Loucy (cell line): ENCODE measurements around the gene TOR1AIP1.

Experiments
- H2AFZ ChIP-seq: fragments of 200-600 bp; sonication (generic); 2 replicates; pipeline ENCODE4 v1.6.0; 2016; ENCODE audit warnings: antibody characterized with exemption, mild to moderate bottlenecking, low read length, moderate library complexity
- H3F3A ChIP-seq: fragments of 200-600 bp; 2 replicates; pipeline ENCODE4 v1.6.0; 2016; ENCODE audit warnings: antibody characterized with exemption, low read depth, mild to moderate bottlenecking
- H3K27me3 ChIP-seq: fragments of 200-600 bp; sonication (generic); 2 replicates; pipeline ENCODE4 v1.6.1; 2014; ENCODE audit warnings: low read length, mild to moderate bottlenecking; ENCODE audit not compliant: insufficient read depth, poor library complexity, severe bottlenecking
- H3K36me3 ChIP-seq: fragments of 200-600 bp; sonication (generic); 2 replicates; pipeline ENCODE4 v1.6.1; 2016; ENCODE audit warnings: low read length; ENCODE audit not compliant: insufficient read depth
- H3K4me1 ChIP-seq: fragments of 200-600 bp; sonication (generic); 2 replicates; pipeline ENCODE4 v1.5.1; 2014; ENCODE audit warnings: low read length, mild to moderate bottlenecking; ENCODE audit not compliant: insufficient read depth, poor library complexity, severe bottlenecking
- H3K4me2 ChIP-seq: fragments of 200-600 bp; sonication (generic); 2 replicates; pipeline ENCODE4 v1.6.0; 2014; ENCODE audit warnings: antibody characterized with exemption, low read length, low read depth, mild to moderate bottlenecking; ENCODE audit not compliant: poor library complexity, severe bottlenecking
- H3K4me3 ChIP-seq: fragments of 200-600 bp; sonication (generic); 2 replicates; pipeline ENCODE4 v1.5.1; 2014; ENCODE audit warnings: low read length, mild to moderate bottlenecking, mixed read lengths; ENCODE audit not compliant: poor library complexity, severe bottlenecking
- H3K79me2 ChIP-seq: fragments of 200-600 bp; sonication (generic); 2 replicates; pipeline ENCODE4 v1.6.1; 2014; ENCODE audit warnings: low read length; ENCODE audit not compliant: insufficient read depth
- H3K9ac ChIP-seq: fragments of 200-600 bp; sonication (generic); 2 replicates; pipeline ENCODE4 v1.6.0; 2014; ENCODE audit warnings: mild to moderate bottlenecking, low read depth, low read length, moderate library complexity; ENCODE audit not compliant: poor library complexity, severe bottlenecking
- H3K9me2 ChIP-seq: fragments of 200-600 bp; sonication (generic); replicated peaks from 2 replicates; pipeline ENCODE4 v1.6.1; 2016; ENCODE audit warnings: low read depth, low read length, mixed read lengths
- H3K9me3 ChIP-seq: fragments of 200-600 bp; sonication (generic); 2 replicates; pipeline ENCODE4 v1.6.1; 2014; ENCODE audit warnings: mild to moderate bottlenecking, antibody characterized with exemption, low read length, low read depth; ENCODE audit not compliant: insufficient read depth
- H4K20me1 ChIP-seq: fragments of 200-600 bp; sonication (generic); 2 replicates; pipeline ENCODE4 v1.6.0; 2014; ENCODE audit warnings: antibody characterized with exemption, low read length, mild to moderate bottlenecking; ENCODE audit not compliant: insufficient read depth, poor library complexity, severe bottlenecking
- EZH2phosphoT487 ChIP-seq: fragments of 200-600 bp; IDR thresholded peaks from 2 replicates; pipeline ENCODE4 v1.6.1; 2018; ENCODE audit warnings: antibody characterized with exemption, mild to moderate bottlenecking, moderate library complexity, borderline replicate concordance
- TF ChIP-seq, protein P1 (sequence below): fragments of 200-600 bp; sonication (generic); conservative IDR thresholded peaks from 2 replicates; pipeline ENCODE4 v1.5.1; 2014; ENCODE audit warnings: mild to moderate bottlenecking, antibody characterized with exemption, low read length

TOR1AIP1 gene

DNA sequence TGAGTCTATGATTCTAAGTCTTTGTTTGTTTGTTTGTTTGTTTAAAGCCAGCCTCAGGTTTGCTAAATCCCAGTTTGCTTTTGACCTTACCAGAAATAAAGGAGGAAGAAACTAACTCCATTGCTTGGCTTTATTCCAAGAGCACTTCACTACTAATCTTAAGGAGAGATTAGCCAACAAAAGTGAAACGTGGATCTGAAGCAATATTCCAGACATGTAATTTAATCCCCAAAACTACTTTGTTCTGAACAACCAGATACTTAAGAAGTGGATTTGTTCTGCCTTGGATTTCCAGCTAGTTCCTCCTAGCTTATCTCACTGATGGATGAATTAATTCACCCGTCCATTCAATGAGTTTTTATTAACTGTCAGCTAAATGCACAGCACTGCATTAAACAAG lies 56.7 kb downstream of the TOR1AIP1 start:
- Histone ChIP-seq H3K27me3 (no peaks in the 10 kb centered on the region), H3F3A (no peaks in the 10 kb centered on the region), H3K4me3 (no peak overlapping the region), H3K36me3 (no peaks in the 10 kb centered on the region), H4K20me1 (no peaks in the 10 kb centered on the region), H3K4me2 (no peak overlapping the region), H3K9ac (no peak overlapping the region), H3K9me2 (no peaks in the 10 kb centered on the region), H3K4me1 (peaks cover 6% of the 10 kb centered on the region), H3K9me3 (no peaks in the 10 kb centered on the region), H2AFZ (no peak overlapping the region), H3K79me2 (no peaks in the 10 kb centered on the region)
- TF ChIP-seq, protein P1, sequence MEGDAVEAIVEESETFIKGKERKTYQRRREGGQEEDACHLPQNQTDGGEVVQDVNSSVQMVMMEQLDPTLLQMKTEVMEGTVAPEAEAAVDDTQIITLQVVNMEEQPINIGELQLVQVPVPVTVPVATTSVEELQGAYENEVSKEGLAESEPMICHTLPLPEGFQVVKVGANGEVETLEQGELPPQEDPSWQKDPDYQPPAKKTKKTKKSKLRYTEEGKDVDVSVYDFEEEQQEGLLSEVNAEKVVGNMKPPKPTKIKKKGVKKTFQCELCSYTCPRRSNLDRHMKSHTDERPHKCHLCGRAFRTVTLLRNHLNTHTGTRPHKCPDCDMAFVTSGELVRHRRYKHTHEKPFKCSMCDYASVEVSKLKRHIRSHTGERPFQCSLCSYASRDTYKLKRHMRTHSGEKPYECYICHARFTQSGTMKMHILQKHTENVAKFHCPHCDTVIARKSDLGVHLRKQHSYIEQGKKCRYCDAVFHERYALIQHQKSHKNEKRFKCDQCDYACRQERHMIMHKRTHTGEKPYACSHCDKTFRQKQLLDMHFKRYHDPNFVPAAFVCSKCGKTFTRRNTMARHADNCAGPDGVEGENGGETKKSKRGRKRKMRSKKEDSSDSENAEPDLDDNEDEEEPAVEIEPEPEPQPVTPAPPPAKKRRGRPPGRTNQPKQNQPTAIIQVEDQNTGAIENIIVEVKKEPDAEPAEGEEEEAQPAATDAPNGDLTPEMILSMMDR: no peak
- no peak for TF ChIP-seq EZH2phosphoT487

DNA sequence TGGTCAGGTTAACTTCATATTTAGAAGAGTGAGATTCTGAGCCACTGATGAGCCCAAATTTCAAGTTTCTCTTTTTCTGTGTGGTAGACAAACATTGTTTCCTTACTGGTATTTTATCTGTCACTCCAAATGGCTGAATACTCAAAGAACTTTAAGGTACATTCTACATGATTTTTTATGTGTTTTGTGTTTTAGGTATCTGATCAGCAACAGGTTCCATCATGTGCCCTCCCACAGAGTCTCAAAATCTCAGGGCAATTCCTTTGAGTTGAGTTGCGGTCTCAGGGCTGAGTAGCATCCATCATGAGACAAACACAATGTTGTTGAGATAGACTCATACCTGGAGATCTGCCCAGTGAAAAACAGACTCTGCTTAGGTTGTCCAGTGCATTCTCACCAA lies 57.9 kb downstream of the TOR1AIP1 start:
- H3K4me1 ChIP-seq: peaks cover 6% of the 10 kb centered on the region
- H3K9me2 ChIP-seq: no peaks in the 10 kb centered on the region
- no peaks in the 10 kb centered on the region for H4K20me1 ChIP-seq
- no peak overlapping the region for H2AFZ ChIP-seq
- no peaks in the 10 kb centered on the region for H3K36me3 ChIP-seq
- H3K4me3 ChIP-seq: no peak overlapping the region
- H3K27me3 ChIP-seq: no peaks in the 10 kb centered on the region
- no peaks in the 10 kb centered on the region for H3F3A ChIP-seq
- H3K79me2 ChIP-seq: no peaks in the 10 kb centered on the region
- no peak overlapping the region for H3K9ac ChIP-seq
- H3K9me3 ChIP-seq: no peaks in the 10 kb centered on the region
- TF ChIP-seq EZH2phosphoT487: no peak
- TF ChIP-seq, protein P1: no peak
- no peak overlapping the region for H3K4me2 ChIP-seq

DNA sequence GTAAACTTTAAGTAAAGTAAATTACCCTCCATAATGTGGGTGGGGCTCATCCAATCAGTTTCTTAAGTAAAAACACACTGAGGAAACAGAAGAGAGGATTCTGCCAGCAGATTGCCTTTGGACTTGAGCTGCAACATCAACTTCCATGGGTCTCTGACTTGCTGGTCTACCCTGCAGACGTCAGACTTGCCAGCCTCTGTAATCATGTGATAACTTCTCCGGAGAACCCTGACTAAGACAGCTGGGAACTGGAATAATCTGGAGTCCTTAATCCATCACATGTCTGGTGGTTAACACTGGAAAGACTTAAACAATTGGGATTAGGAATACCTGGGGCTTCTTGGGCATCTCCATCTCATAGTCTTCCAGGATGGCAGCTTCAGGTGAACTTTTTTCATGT lies 59.4 kb downstream of the TOR1AIP1 start:
- TF ChIP-seq, protein P1: no peak
- no peak for TF ChIP-seq EZH2phosphoT487
- no peak overlapping the region for H3K9ac ChIP-seq
- H2AFZ ChIP-seq: no peak overlapping the region

More for the DNA sequence above, 59.4 kb downstream of the TOR1AIP1 start:
- Histone ChIP-seq H3K4me2 (no peak overlapping the region), H3K4me1 (peaks cover 6% of the 10 kb centered on the region), H3K9me2 (no peaks in the 10 kb centered on the region), H3K36me3 (no peaks in the 10 kb centered on the region), H3K4me3 (no peak overlapping the region), H3K27me3 (no peaks in the 10 kb centered on the region), H3K9me3 (no peaks in the 10 kb centered on the region), H3K79me2 (no peaks in the 10 kb centered on the region), H3F3A (no peaks in the 10 kb centered on the region), H4K20me1 (no peaks in the 10 kb centered on the region)
